Right renal pelvis (tissue), 4 donors: Measurements from ENCODE around the gene FGD2. TPM values are rescaled to one million over a fixed set of nuclear protein-coding genes. Genes with fewer than 3 reads are reported as not detected.
A peak's percentile ranks its signal among the peaks of the same experiment; 100 is the strongest.
"Not testable (repeated sequence)": the region's sequence is repeated elsewhere in the genome, so short reads cannot be mapped to it uniquely, and the experiment has no call there.

Source experiments
- DNase-seq, 4 donors: peaks; one replicate each; pipeline ENCODE4 v3.0.0-alpha.2; 2013; ENCODE audit warnings: low read depth in 4 of 4, low spot score in 3 of 4, missing footprints in 1 of 4
- polyA plus RNA-seq, 4 donors: library from polyadenylated mRNA; unstranded; fragments of 120-200 nt; gene quantifications; one replicate each; pipeline ENCODE4 v1.2.1, GENCODE V29; 2013; ENCODE audit not compliant: insufficient read length in 4 of 4

The FGD2 gene
- polyA plus RNA-seq, 4 donors, result 1.4 to 2.6 (median 1.7) TPM

GRCh38 chr6:36985808-36986703, 19.4 kb upstream of the FGD2 start, which contains the start of gene MTCH1:
MTCH1 (minus strand) TSS chr6:36986196; CDS start chr6:36986173, 23 bp downstream.
- peak; percentile 82 to 89 (median 87) for DNase-seq

GRCh38 chr6:36986704-36987047, 18.8 kb upstream of the FGD2 start:
- no peak for DNase-seq

- no peak for DNase-seq
These were observed 16.2 kb upstream of the FGD2 start for GRCh38 chr6:36989264-36989663.

GRCh38 chr6:36990401-36990800, 15.1 kb upstream of the FGD2 start:
- DNase-seq, result not testable (repeated sequence)

- no peak for DNase-seq
These were observed 7.4 kb upstream of the FGD2 start for GRCh38 chr6:36997811-36998722.

DNA sequence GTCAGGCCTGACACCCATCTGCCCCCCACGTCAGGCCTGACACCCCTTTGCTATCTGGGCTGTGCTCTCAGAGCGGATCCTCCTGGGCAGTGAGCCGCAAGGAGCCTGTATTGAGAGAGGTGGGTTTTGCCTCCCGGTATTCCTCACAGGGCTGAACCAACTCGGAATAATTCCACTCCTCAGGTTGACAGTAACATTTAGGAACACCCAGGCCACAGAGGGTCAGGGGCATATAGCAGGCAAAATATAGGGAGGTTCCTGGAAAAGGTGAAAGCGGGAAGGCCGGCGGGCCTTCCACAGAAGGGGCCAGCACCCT, 6.8 kb upstream of the FGD2 start:
- DNase-seq, result no peak

- DNase-seq, result peak in 3 of 4 donors; percentile 69 to 80 (median 77)
These were observed 6.2 kb upstream of the FGD2 start for GRCh38 chr6:36999061-36999750.

DNA sequence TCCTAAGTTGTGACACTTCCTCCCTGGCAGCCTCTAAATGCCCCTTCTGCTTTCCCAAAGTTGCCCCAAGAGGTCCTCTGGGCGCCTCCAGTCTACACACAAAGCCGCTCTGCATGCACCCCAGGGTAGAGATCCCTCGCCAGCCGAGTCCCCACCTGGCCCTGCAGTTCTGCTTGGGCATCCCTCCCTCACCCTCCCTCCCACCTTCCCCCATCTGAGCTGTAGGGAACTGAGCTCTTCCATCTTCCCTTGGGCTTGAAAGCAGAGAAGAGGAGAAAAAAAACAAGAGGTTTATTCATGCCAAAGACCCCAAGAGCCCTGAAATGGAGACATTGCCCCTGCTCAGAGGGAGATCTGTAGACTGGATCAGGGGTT, 5.7 kb upstream of the FGD2 start:
- no peak for DNase-seq

DNA sequence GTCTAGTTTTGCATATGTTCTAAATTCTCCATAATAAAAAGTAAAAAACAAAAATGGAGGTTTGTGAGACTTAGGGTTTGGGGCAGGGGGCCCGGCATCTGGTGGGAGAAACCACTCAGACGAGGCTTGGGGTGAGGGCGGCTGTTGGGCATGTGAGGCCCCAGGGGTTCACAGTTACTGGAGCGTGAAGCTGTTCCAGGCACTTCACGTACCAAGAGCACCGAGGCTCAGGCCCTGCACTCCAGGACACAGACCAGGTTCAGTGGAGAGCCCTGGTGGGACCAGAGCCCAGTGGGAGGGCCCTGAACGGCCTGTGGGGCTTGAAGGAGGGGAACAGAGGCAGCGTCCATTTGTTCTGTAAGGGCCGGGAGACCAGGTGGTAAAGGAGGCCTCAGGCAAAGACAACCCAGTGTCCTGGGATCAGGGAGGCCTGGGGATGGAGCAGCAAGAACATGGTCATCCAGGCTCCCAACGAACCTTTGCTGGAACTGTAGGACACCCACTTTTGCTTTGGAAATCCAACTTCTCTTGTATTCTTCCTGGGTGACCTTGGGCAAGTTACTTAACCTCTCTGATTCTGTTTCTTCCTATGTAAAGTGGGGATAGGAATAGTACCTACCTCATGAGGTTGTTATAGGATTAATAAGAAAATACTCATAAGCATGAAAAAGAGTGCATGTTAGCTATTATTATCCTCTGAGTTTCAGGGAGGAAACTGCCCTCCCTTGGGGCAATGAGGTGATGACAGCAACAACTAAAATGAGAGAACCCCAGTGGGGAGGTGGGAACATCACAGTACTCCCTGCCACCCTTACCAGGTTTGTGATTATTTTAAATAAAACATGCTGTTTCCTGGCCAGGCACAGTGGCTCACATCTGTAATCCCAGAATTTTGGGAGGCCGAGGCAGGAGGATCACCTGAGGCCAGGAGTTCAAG, 1.1 kb upstream of the FGD2 start:
- no peak for DNase-seq

DNA sequence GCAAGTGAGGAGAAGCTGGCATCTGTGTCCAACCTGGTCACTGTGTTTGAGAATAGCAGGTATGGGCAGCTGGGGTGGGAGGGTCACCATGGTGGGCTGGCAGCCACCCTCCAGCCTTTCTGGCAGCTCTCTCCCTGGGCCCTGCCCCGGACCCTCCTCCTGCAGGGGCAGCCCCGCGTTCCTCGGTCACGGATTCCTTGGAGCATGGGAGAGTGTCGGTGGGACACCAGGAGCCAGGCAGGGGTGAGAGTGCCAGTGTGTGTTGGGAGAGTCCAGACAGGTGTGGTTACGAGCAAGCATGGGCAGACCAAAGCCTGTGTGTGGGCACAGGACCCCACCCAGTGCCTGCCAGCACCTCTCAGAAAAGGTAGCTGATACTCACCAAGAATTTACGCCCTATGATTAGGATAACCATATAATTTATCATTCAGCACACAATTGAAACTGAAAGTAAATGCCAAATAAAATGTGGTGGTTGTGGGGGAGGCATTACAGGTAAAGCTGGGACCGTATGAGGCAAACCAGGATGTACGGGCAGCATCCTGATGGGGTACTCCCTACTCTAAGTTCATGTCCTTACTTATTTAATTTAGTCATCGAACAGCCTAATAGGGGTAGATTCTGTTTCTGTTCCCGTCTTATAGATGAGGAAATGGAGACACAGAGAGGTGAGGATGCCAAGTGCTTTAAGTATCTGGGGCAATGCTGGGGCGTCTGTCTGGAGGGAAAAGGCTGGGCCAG, 542 bp downstream of the FGD2 start:
- no peak for DNase-seq

DNA sequence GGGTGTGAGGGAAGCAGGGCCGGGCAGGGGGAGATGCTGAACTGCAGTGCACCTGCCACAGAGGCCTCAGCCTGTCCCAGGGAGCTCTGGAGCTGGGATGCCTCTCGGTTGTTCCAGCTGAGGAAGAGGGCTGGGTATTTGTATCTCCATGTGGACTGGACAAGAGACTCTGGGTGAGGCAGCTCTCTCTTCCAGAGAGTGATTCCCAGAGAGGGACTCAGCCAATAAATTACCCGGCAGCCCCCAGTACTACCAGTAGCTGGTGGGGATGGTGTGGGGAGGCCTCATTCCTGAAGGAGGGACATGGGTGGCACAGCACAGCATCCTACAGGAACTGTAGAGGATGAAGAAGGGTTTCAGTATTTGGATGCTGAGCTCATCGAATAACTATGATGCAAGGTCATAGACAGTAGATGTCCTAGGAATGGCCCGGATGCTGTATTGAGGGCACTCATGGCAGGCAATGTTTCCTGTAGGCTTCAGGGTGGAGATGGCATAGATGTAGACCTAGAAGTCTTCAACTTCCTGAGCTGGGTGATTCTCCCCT, 1.4 kb downstream of the FGD2 start:
- no peak for DNase-seq

DNA sequence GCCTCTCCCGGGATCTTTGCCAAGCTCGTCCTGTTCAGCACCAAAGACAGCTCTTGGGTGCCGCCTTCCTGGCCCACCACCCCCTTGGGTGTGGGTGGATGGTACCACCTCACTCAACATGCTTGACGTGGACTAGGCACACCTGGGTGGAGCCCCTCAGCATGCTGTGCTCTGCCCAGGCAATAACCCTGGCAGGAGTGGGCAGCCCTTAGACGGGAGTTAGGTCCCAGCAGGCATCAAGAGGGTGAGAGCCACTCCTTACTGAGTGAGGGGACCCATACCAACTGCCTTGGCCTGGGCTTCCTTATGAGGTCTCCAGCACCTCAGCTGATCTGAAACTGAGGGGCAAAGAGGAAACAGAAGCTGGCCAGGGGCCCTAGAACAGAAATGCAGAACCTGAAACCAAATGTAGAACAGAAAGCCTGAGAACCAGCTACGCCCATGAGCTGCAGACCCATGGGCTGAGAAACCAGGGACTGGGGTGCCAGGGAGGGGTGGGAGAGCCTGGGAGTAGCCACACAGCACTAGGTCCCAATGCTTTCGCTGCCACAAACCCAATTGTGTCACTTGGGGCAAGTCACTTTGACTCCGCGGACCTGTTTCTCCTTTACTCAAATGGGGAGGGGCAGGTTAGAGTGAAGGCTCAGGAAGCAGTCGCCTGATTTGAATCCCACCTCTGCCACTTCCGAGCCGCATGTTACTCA, 2.0 kb downstream of the FGD2 start:
- DNase-seq, result no peak

GRCh38 chr6:37008484-37009465, 3.3 kb downstream of the FGD2 start:
- DNase-seq, result no peak

- no peak for DNase-seq
These were observed 5.0 kb downstream of the FGD2 start for GRCh38 chr6:37010402-37010892.

GRCh38 chr6:37011656-37012378, 6.4 kb downstream of the FGD2 start:
- DNase-seq, result no peak
